ENCODE measurements around the gene IFT52. TPM values are rescaled to one million over a fixed set of nuclear protein-coding genes. Genes with fewer than 3 reads are reported as not detected.

The IFT52 gene
- total RNA-seq, 4 donors from 2014 or later = 20.4 to 24.9 (median 22.4) TPM

GRCh38 chr20:43603124-43603523 is 12.4 kb downstream of the IFT52 start:
- no peak for TF ChIP-seq CTCF (IDR thresholded peaks at IDR 0.05; ENCODE audit: low read depth)

- TF ChIP-seq CTCF (IDR thresholded peaks at IDR 0.05; ENCODE audit: low read depth) = no peak
Observed at GRCh38 chr20:43605715-43606114, 15.0 kb downstream of the IFT52 start.

GRCh38 chr20:43631598-43631997 is 40.9 kb downstream of the IFT52 start:
- no peak for TF ChIP-seq CTCF (IDR thresholded peaks at IDR 0.05; ENCODE audit: low read depth)

GRCh38 chr20:43636429-43636828 is 45.7 kb downstream of the IFT52 start:
- no peak for TF ChIP-seq CTCF (IDR thresholded peaks at IDR 0.05; ENCODE audit: low read depth)

GRCh38 chr20:43642548-43642947 is 51.8 kb downstream of the IFT52 start:
- no peak for TF ChIP-seq CTCF (IDR thresholded peaks at IDR 0.05; ENCODE audit: low read depth)

GRCh38 chr20:43650997-43651525 is 60.3 kb downstream of the IFT52 start:
- TF ChIP-seq CTCF (IDR thresholded peaks at IDR 0.05; ENCODE audit: low read depth) = no peak

- TF ChIP-seq CTCF (IDR thresholded peaks at IDR 0.05; ENCODE audit: low read depth) = no peak
Observed at GRCh38 chr20:43653966-43654365, 63.2 kb downstream of the IFT52 start.
